Activated B cell treated with CpG ODN at 0.5 μM for 24 hours (primary cell): ENCODE data around the gene KRT79. TPM values are rescaled to one million over a fixed set of nuclear protein-coding genes. Genes with fewer than 3 reads are reported as not detected.

Experiments
- ATAC-seq: fragments of 200-7000 bp; cut with Tn5 transposase; one replicate; pipeline ENCODE4 v1.10.0; 2021; ENCODE audit warnings: low read depth, mild to moderate bottlenecking, moderate library complexity
- CTCF ChIA-PET: fragments of 350-600 bp; sonication (Branson Sonifier 250); formaldehyde crosslinking; loops from one replicate; lab custom pipeline; 2021; ENCODE audit warnings: antibody characterized with exemption; lab: Charles Lee
- POLR2A ChIA-PET: fragments of 350-600 bp; sonication (Branson Sonifier 250); formaldehyde crosslinking; loops from one replicate; lab custom pipeline; 2021; ENCODE audit warnings: antibody characterized with exemption; lab: Charles Lee
- DNase-seq: peaks from one replicate; pipeline ENCODE4 v3.0.0; 2022
- H3K27ac Mint-ChIP-seq: one replicate; pipeline ENCODE4 v1.8.0; 2020; ENCODE audit warnings: mixed read lengths
- H3K27me3 Mint-ChIP-seq: one replicate; pipeline ENCODE4 v1.8.0; 2021; ENCODE audit warnings: mixed read lengths
- H3K36me3 Mint-ChIP-seq: one replicate; pipeline ENCODE4 v1.8.0; 2021; ENCODE audit warnings: low read depth, mixed read lengths
- H3K4me1 Mint-ChIP-seq: one replicate; pipeline ENCODE4 v1.8.0; 2021; ENCODE audit warnings: mixed read lengths
- H3K4me3 Mint-ChIP-seq: one replicate; pipeline ENCODE4 v1.8.0; 2020; ENCODE audit warnings: mild to moderate bottlenecking, mixed read lengths
- H3K9me3 Mint-ChIP-seq: one replicate; pipeline ENCODE4 v1.8.0; 2020; ENCODE audit warnings: mixed read lengths
- CTCF ChIP-seq: fragments of 200-600 bp; IDR thresholded peaks from one replicate; pipeline ENCODE4 v1.8.0; 2022; ENCODE audit warnings: antibody characterized with exemption, mild to moderate bottlenecking
- intact Hi-C: fragments of 100-400 bp; cut with micrococcal nuclease; formaldehyde crosslinking; loops from one replicate; pipeline ENCODE4 v1.15.1; 2024
- total RNA-seq: library from RNA; stranded (reverse); gene quantifications from 2 replicates; pipeline ENCODE4 v1.2.3, GENCODE V29; 2022

The KRT79 gene
- total RNA-seq, 1 donor from 2014 or later: not detected

GRCh38 chr12:52811191-52812072 lies 22.7 kb downstream of the KRT79 start:
- H3K27ac Mint-ChIP-seq: no peak overlapping the region
- no peaks in the 10 kb centered on the region for H3K9me3 Mint-ChIP-seq
- POLR2A ChIA-PET: no interaction called here
- H3K27me3 Mint-ChIP-seq: peaks cover 2% of the 10 kb centered on the region
- no peak for ATAC-seq
- no peak for DNase-seq
- H3K36me3 Mint-ChIP-seq: no peaks in the 10 kb centered on the region
- TF ChIP-seq CTCF: no peak
- CTCF ChIA-PET: no interaction called here
- no peak overlapping the region for H3K4me3 Mint-ChIP-seq
- no peaks in the 10 kb centered on the region for H3K4me1 Mint-ChIP-seq
- intact Hi-C loops: no loop called here

GRCh38 chr12:52810554-52810953 lies 23.6 kb downstream of the KRT79 start:
- H3K27ac Mint-ChIP-seq: no peak overlapping the region
- POLR2A ChIA-PET: no interaction called here
- CTCF ChIA-PET: no interaction called here
- DNase-seq (no peak), ATAC-seq (no peak)
- intact Hi-C loops: no loop called here
- no peaks in the 10 kb centered on the region for H3K36me3 Mint-ChIP-seq
- no peaks in the 10 kb centered on the region for H3K9me3 Mint-ChIP-seq
- no peaks in the 10 kb centered on the region for H3K4me1 Mint-ChIP-seq
- H3K4me3 Mint-ChIP-seq: no peak overlapping the region
- no peak for TF ChIP-seq CTCF
- peaks cover 2% of the 10 kb centered on the region for H3K27me3 Mint-ChIP-seq

GRCh38 chr12:52809166-52809565 lies 24.9 kb downstream of the KRT79 start:
- no peak for TF ChIP-seq CTCF
- intact Hi-C loops: no loop called here
- no peak for DNase-seq
- Mint-ChIP-seq H3K9me3 (no peaks in the 10 kb centered on the region), H3K27ac (no peak overlapping the region), H3K4me3 (no peak overlapping the region), H3K4me1 (no peaks in the 10 kb centered on the region), H3K27me3 (peaks cover 2% of the 10 kb centered on the region), H3K36me3 (no peaks in the 10 kb centered on the region)
- ChIA-PET CTCF (no interaction called here), POLR2A (no interaction called here)
- ATAC-seq: no peak

- CTCF ChIA-PET: no interaction called here
- no peaks in the 10 kb centered on the region for H3K4me1 Mint-ChIP-seq
These were observed 25.4 kb downstream of the KRT79 start for GRCh38 chr12:52808573-52809160.

More at GRCh38 chr12:52808573-52809160, 25.4 kb downstream of the KRT79 start:
- POLR2A ChIA-PET: no interaction called here
- DNase-seq (no peak), ATAC-seq (no peak)
- no peaks in the 10 kb centered on the region for H3K36me3 Mint-ChIP-seq
- TF ChIP-seq CTCF: no peak
- no peak overlapping the region for H3K27ac Mint-ChIP-seq
- no peak overlapping the region for H3K4me3 Mint-ChIP-seq
- H3K9me3 Mint-ChIP-seq: no peaks in the 10 kb centered on the region
- H3K27me3 Mint-ChIP-seq: peaks cover 2% of the 10 kb centered on the region
- intact Hi-C loops: no loop called here
